SKM-1 (cell line): ENCODE results near the gene TMEM33.
"Not testable (repeated sequence)": the region's sequence is repeated elsewhere in the genome, so short reads cannot be mapped to it uniquely, and the experiment has no call there.

Experiments
- DNase-seq: peaks from one replicate; lab custom pipeline; 2025; ENCODE audit not compliant: unreplicated experiment; lab: John Stamatoyannopoulos, UW

Gene TMEM33, protein sequence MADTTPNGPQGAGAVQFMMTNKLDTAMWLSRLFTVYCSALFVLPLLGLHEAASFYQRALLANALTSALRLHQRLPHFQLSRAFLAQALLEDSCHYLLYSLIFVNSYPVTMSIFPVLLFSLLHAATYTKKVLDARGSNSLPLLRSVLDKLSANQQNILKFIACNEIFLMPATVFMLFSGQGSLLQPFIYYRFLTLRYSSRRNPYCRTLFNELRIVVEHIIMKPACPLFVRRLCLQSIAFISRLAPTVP

DNA sequence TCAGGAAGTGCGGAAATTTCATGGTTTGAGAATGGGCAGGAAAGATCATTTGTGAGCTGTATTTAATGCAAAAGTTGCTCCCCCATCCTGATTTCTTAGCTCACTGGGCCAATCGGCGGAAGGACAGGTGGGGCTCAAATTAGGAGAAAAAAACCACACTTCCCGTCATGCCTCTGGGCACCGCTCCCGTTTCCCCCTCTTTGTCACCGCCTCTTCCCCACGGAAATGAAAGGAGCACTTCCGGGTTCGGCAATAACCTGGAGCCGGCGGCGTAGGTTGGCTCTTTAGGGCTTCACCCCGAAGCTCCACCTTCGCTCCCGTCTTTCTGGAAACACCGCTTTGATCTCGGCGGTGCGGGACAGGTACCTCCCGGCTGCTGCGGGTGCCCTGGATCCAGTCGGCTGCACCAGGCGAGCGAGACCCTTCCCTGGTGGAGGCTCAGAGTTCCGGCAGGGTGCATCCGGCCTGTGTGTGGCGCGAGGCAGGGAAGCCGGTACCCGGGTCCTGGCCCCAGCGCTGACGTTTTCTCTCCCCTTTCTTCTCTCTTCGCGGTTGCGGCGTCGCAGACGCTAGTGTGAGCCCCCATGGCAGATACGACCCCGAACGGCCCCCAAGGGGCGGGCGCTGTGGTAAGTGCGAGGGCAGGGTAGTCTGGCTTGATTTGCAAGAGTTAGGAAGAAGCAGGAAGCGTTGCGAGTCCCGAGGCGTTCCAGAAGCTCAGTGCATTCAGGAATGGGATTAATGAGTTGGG is at the start of gene TMEM33:
TSS of gene TMEM33 (plus strand) at position 529 of the 751 bp plus-strand sequence. CDS start at position 585, 56 bp downstream.
- peak; percentile 89 for DNase-seq

GRCh38 chr4:41885456-41885855 is 49.8 kb upstream of the TMEM33 start:
- no peak for DNase-seq

DNA sequence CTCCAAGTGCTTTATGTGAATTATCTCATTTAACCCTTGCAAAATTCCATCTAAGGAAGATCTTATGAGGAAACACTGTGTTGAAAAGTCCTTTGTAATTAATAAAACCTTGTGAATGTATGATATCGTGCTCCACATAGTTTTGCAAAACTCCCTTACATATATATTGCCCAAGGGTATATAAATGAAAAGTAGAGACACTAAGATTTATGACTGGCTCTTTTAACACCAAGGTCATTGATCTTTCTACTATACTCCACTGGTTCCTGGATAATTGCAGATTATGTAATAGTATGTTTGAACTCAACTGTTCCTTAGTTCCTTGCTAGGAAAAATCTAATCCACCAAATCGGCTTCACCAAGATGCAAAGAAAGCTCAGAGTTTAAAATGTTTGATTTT is 48.0 kb upstream of the TMEM33 start:
- no peak for DNase-seq

GRCh38 chr4:41887821-41888686 is 47.2 kb upstream of the TMEM33 start:
- DNase-seq, result no peak

GRCh38 chr4:41888687-41889074 is 46.5 kb upstream of the TMEM33 start:
- no peak for DNase-seq

- no peak for DNase-seq
Observed at GRCh38 chr4:41889317-41889716, 45.9 kb upstream of the TMEM33 start.

DNA sequence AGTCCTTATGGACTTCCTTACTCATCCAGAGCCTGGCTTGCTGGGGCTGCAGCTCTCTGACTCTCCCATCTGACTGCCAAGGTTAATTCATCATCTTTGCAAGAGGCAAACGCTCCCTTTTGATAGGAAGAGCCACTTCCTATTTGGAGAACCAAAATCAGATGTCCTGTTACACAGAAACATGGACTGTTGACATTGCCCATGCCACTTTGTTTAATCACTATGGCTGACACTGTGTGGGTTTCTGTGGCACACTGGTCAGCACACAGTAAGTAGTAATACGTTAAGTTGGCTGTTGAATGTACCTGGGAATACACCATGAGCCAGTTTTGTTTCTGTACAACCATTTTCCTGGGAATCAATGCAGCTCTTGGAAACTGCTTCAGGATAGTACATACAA is 45.1 kb upstream of the TMEM33 start:
- no peak for DNase-seq

DNA sequence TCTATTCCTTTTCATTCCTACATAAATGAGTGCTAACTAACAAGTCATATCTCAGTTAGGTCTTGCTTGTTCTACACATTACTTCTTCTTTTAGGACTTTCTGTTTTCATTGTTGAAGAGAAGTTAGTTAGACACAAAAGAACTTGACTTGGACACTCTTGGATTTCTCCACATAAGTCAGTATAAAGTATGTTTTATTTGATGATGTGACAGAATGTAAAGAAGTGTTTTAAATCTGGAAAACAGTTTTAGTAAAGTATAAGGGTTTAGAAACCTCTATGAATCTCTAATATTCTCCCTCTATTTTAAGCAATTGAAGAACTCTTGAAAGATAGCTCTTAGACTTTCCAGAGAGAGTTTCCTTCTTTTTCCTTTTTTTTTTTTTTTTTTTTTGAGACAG is 38.6 kb upstream of the TMEM33 start:
- no peak for DNase-seq

DNA sequence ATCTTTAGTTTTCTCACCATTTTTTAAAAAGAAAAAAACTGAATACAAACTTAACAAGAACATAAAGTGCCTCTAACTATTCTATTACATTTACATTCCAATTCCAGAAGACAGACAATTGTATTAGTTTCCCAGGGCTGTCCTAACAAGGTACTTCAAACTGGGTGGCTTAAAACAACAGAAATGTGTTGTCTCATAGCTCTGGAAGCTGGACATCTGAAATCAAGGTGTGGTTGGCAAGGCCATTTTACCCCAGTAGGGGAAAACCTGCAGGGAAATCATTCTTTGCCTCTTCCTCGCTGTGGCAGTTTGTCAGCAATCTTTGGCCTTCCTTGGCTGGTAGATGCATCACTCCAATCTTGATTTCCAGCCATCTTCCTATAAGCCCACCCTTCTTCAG is 37.5 kb upstream of the TMEM33 start:
- DNase-seq, result no peak

- not testable (repeated sequence) for DNase-seq
Observed at GRCh38 chr4:41909136-41909535, 26.1 kb upstream of the TMEM33 start.

DNA sequence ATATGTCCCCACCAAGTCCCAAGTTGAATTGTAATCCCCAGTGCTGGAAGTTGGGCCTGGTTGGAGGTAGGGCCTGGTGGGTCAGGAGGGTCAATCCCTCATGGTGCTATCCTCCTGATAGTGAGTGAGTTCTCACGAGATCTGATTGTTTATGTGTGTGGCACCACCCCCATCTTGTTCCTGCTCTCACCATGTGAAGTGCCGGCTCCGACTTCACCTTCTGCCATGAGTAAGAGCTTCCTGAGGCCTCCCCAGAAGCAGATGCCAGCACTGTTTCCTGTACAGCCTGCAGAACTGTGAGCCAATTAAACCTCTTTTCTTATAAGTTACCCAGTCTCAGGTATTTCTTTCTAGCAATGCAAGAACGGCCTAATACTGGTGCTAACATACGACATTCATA is 22.7 kb upstream of the TMEM33 start:
- DNase-seq, result no peak

GRCh38 chr4:41913509-41913908 is 21.7 kb upstream of the TMEM33 start:
- no peak for DNase-seq

DNA sequence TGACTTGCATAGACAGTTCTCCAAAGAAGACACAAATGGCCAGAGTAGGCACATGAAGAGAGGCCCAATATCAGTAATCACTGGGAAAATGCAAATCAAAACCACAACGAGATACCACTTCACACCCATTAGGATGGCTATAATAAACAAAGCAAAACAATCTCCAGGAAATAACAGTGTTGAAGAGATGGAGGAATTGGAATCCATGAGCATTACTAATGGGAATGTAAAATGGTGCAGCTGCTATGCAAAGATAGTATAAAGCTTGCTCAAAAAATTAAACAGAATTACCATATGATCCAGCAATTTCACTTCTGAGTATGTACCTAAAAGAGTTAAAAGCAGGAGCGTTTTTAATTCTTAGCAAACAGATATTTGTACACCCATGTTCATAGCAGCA is 17.0 kb upstream of the TMEM33 start:
- no peak for DNase-seq

GRCh38 chr4:41920416-41920815 is 14.8 kb upstream of the TMEM33 start:
- DNase-seq, result not testable (repeated sequence)

DNA sequence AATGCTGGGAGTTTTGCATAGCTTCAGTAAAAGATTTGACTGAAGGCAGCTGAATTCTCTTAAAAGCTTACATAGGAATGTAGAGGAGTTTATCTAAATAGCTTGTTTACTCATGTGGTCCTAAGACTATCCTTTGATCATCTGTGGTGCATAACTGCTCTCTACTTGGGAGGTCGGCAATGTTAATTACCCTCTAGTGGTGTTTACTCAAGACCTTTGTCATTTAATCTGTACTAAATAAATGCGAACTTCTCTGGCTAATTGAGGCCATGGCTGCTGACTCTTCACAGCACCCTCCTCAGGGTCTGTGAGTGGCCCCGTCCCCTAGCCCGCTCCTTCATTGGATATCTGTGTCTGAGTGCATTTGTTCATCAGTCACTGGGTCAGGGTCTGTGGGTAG is 13.8 kb upstream of the TMEM33 start:
- no peak for DNase-seq

DNA sequence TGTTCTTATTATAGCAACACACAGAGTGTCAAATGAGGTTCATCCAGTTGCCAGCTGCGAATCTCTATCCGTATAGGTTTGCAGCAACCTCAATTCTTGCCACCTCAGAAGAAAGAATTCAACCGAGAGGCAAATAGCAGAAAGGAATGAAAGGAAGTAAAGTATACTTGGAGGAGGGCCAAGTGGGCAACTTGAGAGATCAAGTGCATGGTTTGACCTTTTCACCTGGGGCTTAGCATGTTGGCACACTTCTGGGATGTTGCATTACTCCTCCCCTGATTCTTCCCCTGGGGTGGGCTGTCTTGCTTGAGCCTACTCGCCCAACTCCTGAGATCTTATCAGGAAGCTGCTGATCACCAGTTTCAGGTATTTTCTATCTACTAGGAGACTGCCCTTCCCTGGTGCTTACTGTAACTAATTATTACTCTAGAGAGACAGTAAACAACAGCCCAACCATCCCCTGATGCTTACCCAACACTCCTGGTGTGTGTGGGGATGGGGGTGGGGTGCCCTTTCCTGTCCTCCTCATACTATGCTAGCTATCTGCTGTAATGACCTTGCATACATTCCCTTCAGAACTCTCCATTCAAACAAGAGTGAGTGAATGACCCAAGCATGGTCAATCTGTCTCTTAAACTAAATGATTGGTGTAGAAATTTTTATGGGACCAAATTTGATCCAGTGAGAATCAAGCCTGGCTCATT is 7.3 kb upstream of the TMEM33 start:
- no peak for DNase-seq

DNA sequence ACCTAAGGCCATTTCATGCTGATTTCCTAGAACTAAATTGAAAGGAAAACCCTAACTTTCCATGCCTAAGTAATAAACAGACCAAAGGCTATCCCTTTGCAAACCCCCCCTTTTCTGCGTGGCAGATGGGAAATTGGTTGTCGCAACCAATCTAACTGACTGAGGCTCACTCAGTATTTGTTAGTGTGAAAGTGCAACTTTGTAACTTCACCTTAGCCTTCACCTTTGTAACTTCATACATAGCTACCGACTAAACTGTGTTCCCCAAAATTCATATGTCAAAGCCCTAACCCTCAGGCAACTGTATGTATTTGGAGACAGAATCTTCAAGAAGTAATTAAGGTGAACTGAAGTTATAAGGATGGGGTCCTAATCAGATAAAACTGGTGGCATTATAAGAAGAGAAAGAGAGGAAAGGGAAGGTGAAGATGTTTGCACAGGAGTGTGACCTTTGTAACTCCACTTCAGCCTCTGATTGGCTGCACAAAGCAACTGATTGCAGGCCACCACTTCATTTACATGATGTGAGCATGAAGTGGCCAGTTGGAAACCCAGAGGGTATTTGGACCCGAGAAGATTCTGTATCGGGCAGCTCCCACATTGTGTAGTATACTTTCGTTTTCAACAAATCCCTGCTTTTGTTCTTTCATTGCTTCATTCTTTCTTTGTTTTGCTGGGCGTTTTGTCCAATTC is 4.9 kb upstream of the TMEM33 start:
- no peak for DNase-seq

DNA sequence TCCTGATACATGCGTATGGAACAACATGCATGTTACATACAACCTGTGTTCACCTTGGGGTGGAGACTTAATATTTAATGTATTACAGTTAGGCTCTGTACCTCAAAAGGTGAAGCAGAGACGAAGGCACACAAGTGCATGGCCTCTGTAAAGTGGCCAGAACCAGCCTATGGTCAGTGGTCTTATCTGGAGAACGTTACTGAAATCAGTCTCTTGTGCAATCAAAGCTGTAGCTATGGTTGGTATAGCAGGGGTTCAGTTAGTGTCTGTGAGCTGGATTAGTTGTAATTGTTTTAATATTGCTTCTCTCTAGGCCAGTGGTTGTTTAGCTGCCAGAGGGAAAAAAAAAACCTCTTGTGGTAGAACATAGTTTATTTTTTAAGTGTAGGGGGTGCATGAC is 2.2 kb upstream of the TMEM33 start:
- DNase-seq, result no peak

DNA sequence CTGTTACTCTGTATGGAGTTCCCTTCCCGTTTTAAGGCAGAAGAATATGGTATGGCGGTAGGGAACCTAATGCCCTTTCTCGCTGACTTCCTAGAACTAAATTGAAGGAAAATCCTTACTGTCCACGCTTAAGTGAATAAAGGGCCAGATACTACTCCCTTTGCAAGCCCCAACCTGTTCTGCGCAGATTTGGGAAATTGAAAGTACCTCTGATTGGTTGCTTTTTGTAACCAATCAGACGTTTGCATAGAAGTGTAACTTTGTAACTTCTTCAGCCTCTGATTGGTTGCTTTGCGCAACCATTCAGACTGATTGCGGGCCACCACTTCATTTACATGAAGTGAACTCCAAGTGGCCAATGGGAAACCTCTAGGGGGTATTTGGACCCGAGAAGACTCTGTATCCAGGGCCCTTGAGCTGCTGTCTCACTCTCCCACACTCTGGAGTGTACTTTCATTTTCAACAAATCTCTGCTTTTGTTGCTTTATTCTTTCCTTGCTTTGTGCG is 1.2 kb upstream of the TMEM33 start:
- DNase-seq, result peak; percentile 43

GRCh38 chr4:41934514-41934900 is 722 bp upstream of the TMEM33 start:
- peak; percentile 52 for DNase-seq
